Measurements from ENCODE around the gene ZNF581. TPM values are rescaled to one million over a fixed set of nuclear protein-coding genes. Genes with fewer than 3 reads are reported as not detected.

The ZNF581 gene
- total RNA-seq, 2 donors from 2014 or later = 7.5 to 8.6 TPM

DNA sequence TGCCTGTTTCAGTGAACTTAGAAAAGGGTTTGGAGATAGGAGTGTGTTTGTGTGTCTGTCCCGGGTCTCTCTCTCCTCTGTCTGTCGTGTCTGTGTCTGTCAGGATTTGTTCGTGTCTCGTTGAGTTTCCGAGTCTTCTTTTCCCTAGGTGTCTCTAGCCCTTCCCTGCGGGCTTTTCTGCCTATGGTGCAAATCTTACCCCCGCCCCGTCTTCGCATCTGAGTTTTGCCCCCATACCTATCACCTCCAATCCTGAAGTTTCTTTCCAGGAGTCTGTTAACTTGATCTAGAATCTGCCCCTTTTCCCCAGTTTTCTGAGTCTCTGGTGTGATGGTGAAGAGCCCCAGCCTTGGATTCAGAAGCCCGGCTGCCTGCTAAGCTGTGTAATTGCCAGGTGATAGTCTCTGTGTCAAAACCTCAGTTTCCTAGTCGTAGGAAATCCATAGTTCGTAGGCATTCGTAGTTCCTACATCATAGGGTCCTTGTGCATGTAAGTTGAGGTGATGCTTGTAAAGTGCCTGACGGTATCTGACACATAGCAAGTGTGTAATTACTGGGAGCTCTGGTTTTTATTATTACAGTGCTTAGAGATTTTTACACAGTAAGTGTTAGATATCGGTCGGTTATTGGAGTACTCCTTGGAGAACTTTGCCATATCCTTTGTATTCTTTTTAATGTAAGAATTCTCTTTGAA is 32.4 kb downstream of the ZNF581 start:
- Histone ChIP-seq H3K9me3 (no peaks in the 10 kb centered on the region), H3K27ac (peak overlapping the region; percentile 83 to 90), H3K27me3 (no peaks in the 10 kb centered on the region), H3K4me3 (peak overlapping the region; percentile 87), H3K4me1 (peaks cover 0 to 59% of the 10 kb centered on the region in 2 donors), H3K36me3 (peaks cover 39% of the 10 kb centered on the region)
- no peak for DNase-seq (ENCODE audit: low spot score)
- TF ChIP-seq, protein P1, sequence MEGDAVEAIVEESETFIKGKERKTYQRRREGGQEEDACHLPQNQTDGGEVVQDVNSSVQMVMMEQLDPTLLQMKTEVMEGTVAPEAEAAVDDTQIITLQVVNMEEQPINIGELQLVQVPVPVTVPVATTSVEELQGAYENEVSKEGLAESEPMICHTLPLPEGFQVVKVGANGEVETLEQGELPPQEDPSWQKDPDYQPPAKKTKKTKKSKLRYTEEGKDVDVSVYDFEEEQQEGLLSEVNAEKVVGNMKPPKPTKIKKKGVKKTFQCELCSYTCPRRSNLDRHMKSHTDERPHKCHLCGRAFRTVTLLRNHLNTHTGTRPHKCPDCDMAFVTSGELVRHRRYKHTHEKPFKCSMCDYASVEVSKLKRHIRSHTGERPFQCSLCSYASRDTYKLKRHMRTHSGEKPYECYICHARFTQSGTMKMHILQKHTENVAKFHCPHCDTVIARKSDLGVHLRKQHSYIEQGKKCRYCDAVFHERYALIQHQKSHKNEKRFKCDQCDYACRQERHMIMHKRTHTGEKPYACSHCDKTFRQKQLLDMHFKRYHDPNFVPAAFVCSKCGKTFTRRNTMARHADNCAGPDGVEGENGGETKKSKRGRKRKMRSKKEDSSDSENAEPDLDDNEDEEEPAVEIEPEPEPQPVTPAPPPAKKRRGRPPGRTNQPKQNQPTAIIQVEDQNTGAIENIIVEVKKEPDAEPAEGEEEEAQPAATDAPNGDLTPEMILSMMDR (IDR thresholded peaks at IDR 0.05) = no peak

DNA sequence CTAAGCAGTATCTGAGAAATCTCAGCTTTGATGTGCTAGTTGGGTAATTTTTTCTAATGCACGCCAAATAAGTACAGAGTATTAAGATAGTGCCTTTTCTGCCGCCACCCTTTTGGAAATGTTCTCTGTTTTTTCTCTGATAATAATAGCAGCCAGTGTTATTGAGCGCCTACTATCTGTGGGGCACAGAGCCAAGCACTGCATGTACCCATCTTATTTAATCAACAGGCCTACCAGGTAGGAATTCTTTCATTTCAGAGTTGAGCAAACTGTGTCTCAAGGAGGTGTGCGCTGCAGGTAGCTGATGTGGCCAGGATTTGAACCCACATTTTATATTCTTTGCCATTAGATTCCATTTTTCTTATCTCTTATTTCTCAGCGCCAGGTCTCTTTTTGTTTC is 32.9 kb downstream of the ZNF581 start:
- Histone ChIP-seq H3K36me3 (peaks cover 42% of the 10 kb centered on the region), H3K27ac (peak overlapping the region; percentile 83 to 90)
- TF ChIP-seq, protein P1 (IDR thresholded peaks at IDR 0.05) = peak in 1 of 2 donors; percentile 25

DNA sequence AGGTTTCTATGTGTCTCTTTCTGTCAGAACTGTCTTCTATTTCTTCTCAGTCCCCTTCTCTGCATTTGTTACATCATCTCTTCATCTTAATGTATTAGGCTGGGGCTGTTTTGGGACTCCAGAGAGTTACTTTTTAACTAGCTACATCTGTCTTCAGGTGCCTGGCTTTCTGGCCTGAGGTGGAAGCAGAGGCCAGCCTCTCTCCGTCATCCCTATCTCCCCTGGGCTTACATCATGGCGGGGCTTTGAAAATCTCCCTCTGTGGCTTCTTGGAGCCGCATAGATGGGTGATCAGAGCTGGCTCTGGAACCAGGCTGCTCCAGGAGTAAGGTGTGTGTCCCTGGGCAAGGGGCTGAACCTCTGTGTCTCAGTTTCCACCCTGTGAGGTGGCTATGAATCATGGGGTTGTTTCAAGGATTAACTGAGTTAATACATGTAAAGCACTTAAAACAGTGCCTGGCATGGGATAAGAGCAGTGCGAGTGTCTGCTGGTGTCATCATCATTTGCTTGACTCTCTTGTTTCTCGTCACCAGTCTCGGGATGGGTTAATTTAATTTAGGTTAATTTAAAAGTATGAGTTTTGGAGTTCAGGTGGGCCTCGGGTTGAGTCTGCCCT is 33.5 kb downstream of the ZNF581 start:
- TF ChIP-seq, protein P1 (IDR thresholded peaks at IDR 0.05) = no peak
- Histone ChIP-seq H3K27ac (peak overlapping the region; percentile 83 to 90), H3K4me1 (peaks cover 0 to 59% of the 10 kb centered on the region in 2 donors), H3K9me3 (no peaks in the 10 kb centered on the region), H3K36me3 (peaks cover 48% of the 10 kb centered on the region), H3K4me3 (peak overlapping the region in 1 of 2 donors; percentile 87), H3K27me3 (no peaks in the 10 kb centered on the region)
- DNase-seq (ENCODE audit: low spot score) = no peak

More for the DNA sequence above, 32.9 kb downstream of the ZNF581 start:
- H3K27me3 ChIP-seq = no peaks in the 10 kb centered on the region
- H3K4me3 ChIP-seq = peak overlapping the region; percentile 1 to 87
- peaks cover 0 to 59% of the 10 kb centered on the region in 2 donors for H3K4me1 ChIP-seq
- H3K9me3 ChIP-seq = no peaks in the 10 kb centered on the region
- no peak for DNase-seq (ENCODE audit: low spot score)

DNA sequence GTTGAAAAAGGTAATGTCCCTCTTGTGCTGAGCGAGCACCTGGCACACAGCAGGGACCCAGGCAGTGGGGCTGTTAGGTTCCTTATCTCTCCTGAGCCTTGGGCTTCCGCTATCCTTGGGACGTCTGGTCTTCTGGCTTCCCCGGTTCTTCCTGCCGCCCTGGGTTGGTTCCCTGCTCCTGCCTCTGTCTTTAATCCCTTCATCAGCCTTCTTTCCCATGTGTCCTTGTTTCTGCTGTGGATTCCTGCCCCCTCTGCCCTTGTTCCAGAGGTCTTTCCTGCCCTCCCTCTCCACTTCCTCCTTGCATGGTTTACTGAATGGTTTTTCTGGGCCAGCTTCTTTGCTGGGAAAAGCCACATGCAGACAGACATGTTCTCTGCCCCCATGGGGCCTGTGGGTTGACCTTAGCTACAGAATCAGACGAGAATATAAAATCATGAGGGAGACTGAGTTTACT is 34.2 kb downstream of the ZNF581 start:
- H3K4me3 ChIP-seq = no peak overlapping the region
- no peaks in the 10 kb centered on the region for H3K27me3 ChIP-seq
- peaks cover 53% of the 10 kb centered on the region for H3K36me3 ChIP-seq
- peak overlapping the region; percentile 47 to 90 for H3K27ac ChIP-seq
- peaks cover 0 to 59% of the 10 kb centered on the region in 2 donors for H3K4me1 ChIP-seq
- DNase-seq (ENCODE audit: low spot score) = no peak
- TF ChIP-seq, protein P1 (IDR thresholded peaks at IDR 0.05) = no peak
- no peaks in the 10 kb centered on the region for H3K9me3 ChIP-seq

DNA sequence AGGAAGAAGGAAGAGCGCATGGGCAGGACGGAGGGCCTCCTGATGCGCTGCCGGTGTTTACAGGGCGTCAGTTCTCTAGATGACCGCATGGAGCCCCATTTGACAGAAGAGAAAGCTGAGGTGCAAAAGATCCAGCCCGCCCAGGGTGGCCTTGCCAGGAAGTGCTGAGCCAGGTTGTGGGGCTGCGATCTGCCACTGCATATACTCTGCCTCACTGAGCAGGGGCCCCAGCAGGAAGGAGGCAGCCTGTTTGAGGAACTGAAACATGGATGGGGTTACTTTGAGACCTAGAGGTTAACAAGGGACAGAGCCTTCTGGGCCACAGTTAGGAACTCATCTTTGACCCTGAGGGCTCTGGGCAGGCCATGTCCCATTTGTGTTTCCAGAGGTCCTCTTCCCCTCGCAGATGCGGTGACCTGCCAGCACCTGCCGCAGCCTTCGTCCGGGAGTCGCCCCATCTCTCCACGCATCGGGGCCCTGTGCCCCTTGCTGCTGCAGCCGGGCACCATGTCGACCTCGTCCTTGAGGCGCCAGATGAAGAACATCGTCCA is 34.7 kb downstream of the ZNF581 start:
- Histone ChIP-seq H3K27me3 (no peaks in the 10 kb centered on the region), H3K9me3 (no peaks in the 10 kb centered on the region), H3K4me3 (no peak overlapping the region), H3K4me1 (peaks cover 0 to 59% of the 10 kb centered on the region in 2 donors), H3K36me3 (peaks cover 57% of the 10 kb centered on the region), H3K27ac (peak overlapping the region; percentile 47 to 90)
- no peak for DNase-seq (ENCODE audit: low spot score)
- TF ChIP-seq, protein P1 (IDR thresholded peaks at IDR 0.05) = no peak

Data from right atrium auricular region (tissue), 2 donors.